Measurements from ENCODE around the gene GET3. TPM values are rescaled to one million over a fixed set of nuclear protein-coding genes. Genes with fewer than 3 reads are reported as not detected.
A peak's percentile ranks its signal among the peaks of the same experiment; 100 is the strongest.

The GET3 gene
- polyA plus RNA-seq, 2 of the 4 experiments (the other 2 are of a cell fraction) = 87.0 to 91.7 TPM

DNA sequence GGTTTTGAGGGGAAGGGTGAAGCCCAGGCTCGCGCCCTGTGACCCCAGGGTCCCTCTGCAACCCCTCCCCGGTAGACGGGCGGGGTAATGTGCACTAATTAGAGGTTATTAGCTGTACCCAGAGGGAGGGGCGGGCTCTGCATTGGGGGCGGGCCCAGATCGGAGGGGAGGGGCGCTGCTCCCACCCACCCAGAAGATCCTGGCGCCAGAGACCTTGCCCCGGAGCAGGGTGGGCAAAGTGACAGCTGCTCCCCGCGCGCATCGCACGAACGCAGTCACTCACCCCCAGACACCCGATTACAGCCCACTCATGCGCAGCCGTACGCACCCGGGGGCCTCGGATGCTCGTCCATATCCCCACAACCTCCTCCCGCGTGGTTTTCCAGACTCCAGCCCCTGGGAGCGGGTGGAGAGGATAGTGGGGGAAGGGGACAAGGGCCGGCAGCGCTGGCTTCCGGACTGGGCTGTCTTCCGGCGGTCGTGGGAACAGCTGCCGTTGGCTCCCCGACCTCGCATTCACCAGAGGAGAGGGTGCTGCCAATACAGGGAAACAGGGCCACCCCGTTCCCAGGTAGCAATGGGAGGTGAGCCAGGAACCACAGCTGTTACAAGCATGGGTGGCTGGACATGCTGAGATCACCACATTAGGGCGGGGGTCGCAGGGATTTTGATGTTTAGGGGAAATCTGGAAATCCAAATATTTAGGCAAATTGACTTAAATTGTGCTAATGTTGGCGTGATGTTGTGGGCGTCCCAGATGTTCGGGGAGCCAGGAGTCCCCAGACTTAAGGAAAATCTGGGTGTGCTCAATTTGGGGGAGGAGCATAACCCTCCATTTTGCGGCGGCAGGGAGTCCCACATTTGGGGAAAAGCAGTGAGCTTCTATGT, 41.0 kb downstream of the GET3 start:
- CTCF ChIA-PET = interaction anchor here (0.5 to 29.7 kb wide), 10 partner anchors 9 to 105 kb away, joined by 3 to 901 read pairs (median 5); partner anchors contain the start of genes BEST2, GET3, JUNB and PRDX2
- ATAC-seq = peak; percentile 56 to 67
- TF ChIP-seq, protein P1, sequence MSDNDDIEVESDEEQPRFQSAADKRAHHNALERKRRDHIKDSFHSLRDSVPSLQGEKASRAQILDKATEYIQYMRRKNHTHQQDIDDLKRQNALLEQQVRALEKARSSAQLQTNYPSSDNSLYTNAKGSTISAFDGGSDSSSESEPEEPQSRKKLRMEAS (IDR thresholded peaks at IDR 0.05) = peak; percentile 79
- TF ChIP-seq CHD4 (IDR thresholded peaks at IDR 0.05; ENCODE audit: borderline replicate concordance) = no peak
- peak; percentile 40 to 61; a peak in 4 of 5 replicates for TF ChIP-seq JUN (IDR thresholded peaks at IDR 0.05)
- no peak for TF ChIP-seq TFCP2L1 (CRISPR knock-in tag; IDR thresholded peaks at IDR 0.05)
- TF ChIP-seq POLR2A (IDR thresholded peaks at IDR 0.05; ENCODE audit: low read length) = peak; percentile 34; the same call in 1 of the 2 replicates
- no peak for TF ChIP-seq FOSB (CRISPR knock-in tag; IDR thresholded peaks at IDR 0.05)
- no peak for TF ChIP-seq ZC3H11A (IDR thresholded peaks at IDR 0.05)
- no peak for TF ChIP-seq ESRRA (IDR thresholded peaks at IDR 0.05; ENCODE audit: borderline replicate concordance, low read length)
- no peaks in the 10 kb centered on the region for H3K9me3 ChIP-seq
- peak overlapping the region; percentile 91 to 99 for H3K27ac ChIP-seq
- H3K4me1 ChIP-seq = peaks cover 44% of the 10 kb centered on the region
- 3% methylated on average over 29 of the region's 44 CpGs for WGBS (ENCODE audit: missing lambda C conversion rate)
- DNase-seq (ENCODE audit: low read depth in 1 of 2, low spot score in 1 of 2) = peak in 1 of 2 experiments; percentile 78
- peak overlapping the region; percentile 55 for H3K4me3 ChIP-seq
- H3K4me2 ChIP-seq = peak overlapping the region; percentile 86
- FAIRE-seq = no peak
- POLR2A ChIA-PET = interaction anchor here (0.6 to 3.9 kb wide), 4 partner anchors 10 to 1231 kb away, joined by 3 to 122 read pairs (median 14); partner anchors contain the start of genes GET3 and JUNB

DNA sequence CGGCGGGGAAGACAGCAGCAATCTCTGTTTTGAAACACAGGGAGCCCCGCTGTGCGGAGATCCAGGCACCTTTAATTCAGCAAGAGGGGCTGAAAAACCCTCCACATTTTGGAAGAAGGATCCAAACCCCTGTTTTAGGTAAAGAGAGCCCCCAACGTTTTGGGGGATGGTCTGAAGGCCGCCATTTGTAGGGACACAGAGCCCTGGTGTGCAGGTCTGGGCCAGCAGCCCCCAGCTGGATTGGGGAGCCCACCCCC, 41.5 kb downstream of the GET3 start:
- DNase-seq (ENCODE audit: low read depth in 1 of 2, low spot score in 1 of 2) (no peak), FAIRE-seq (no peak), ATAC-seq (no peak)
- Histone ChIP-seq H3K4me3 (peak overlapping the region; percentile 55), H3K27ac (peak overlapping the region; percentile 91 to 99), H3K4me1 (peaks cover 46% of the 10 kb centered on the region), H3K4me2 (peak overlapping the region; percentile 86), H3K9me3 (no peaks in the 10 kb centered on the region)
- CTCF ChIA-PET = interaction anchor here (1.4 to 29.7 kb wide), 6 partner anchors 9 to 104 kb away, joined by 3 to 901 read pairs (median 32); partner anchors contain the start of genes BEST2, GET3, JUNB and PRDX2
- POLR2A ChIA-PET = interaction anchor here (0.6 to 3.9 kb wide), 3 partner anchors 10 to 1232 kb away, joined by 4 to 122 read pairs (median 24); partner anchors contain the start of gene JUNB
- WGBS (ENCODE audit: missing lambda C conversion rate) = 28% methylated on average over 4 of the region's 6 CpGs
- TF ChIP-seq HOXA7 (CRISPR knock-in tag; IDR thresholded peaks at IDR 0.05) = no peak
- TF ChIP-seq, protein P2, sequence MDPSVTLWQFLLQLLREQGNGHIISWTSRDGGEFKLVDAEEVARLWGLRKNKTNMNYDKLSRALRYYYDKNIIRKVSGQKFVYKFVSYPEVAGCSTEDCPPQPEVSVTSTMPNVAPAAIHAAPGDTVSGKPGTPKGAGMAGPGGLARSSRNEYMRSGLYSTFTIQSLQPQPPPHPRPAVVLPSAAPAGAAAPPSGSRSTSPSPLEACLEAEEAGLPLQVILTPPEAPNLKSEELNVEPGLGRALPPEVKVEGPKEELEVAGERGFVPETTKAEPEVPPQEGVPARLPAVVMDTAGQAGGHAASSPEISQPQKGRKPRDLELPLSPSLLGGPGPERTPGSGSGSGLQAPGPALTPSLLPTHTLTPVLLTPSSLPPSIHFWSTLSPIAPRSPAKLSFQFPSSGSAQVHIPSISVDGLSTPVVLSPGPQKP (IDR thresholded peaks at IDR 0.05; ENCODE audit: low read depth, low read length) = no peak
- no peak for TF ChIP-seq BHLHE40 (IDR thresholded peaks at IDR 0.05; ENCODE audit: low read depth, low read length)
- TF ChIP-seq NPAS2 (CRISPR knock-in tag; IDR thresholded peaks at IDR 0.05; ENCODE audit: borderline replicate concordance) = no peak
- TF ChIP-seq HOXB5 (CRISPR knock-in tag; IDR thresholded peaks at IDR 0.05) = no peak
- no peak for TF ChIP-seq ZSCAN20 (CRISPR knock-in tag; IDR thresholded peaks at IDR 0.05)
- TF ChIP-seq GATA3 (IDR thresholded peaks at IDR 0.05; ENCODE audit: borderline replicate concordance) = no peak
- TF ChIP-seq RARB (CRISPR knock-in tag; IDR thresholded peaks at IDR 0.05) = no peak
- TF ChIP-seq, protein P3, sequence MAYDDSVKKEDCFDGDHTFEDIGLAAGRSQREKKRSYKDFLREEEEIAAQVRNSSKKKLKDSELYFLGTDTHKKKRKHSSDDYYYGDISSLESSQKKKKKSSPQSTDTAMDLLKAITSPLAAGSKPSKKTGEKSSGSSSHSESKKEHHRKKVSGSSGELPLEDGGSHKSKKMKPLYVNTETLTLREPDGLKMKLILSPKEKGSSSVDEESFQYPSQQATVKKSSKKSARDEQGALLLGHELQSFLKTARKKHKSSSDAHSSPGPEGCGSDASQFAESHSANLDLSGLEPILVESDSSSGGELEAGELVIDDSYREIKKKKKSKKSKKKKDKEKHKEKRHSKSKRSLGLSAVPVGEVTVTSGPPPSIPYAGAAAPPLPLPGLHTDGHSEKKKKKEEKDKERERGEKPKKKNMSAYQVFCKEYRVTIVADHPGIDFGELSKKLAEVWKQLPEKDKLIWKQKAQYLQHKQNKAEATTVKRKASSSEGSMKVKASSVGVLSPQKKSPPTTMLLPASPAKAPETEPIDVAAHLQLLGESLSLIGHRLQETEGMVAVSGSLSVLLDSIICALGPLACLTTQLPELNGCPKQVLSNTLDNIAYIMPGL (CRISPR knock-in tag; IDR thresholded peaks at IDR 0.05; ENCODE audit: borderline replicate concordance) = no peak

All from A549 (cell line).